ENCODE measurements around the gene STARD3. TPM values are rescaled to one million over a fixed set of nuclear protein-coding genes. Genes with fewer than 3 reads are reported as not detected.

The STARD3 gene
- total RNA-seq (2022; extraction: Qiagen RNA extraction; ENCODE audit: low read depth), result 31.6 to 68.1 TPM (median 59.0 TPM) in 5 replicates

GRCh38 chr17:39636927-39637736 lies at the start of gene STARD3:
STARD3 (plus strand) TSS chr17:39637144; CDS start chr17:39653532, 16,388 bp downstream.

DNA sequence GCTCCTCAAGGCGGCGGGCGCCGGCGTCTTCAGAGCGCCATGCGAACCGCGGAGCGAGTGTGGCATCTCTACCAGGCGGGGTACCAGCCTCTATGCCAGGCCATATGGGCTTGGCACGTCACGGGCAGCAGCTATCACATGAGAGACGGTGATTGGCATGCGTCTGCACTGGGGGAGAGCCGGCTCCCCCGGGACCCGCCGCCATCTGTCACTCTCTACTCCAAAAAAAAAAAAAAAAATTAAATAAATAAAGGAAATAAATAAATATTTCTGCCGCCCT lies 29.2 kb upstream of the STARD3 start, which contains the start of gene NEUROD2:
Gene NEUROD2, minus strand, starts transcription at position 70 of the 280 bp plus-strand sequence. CDS start 1,321 bp downstream, outside the sequence.

GRCh38 chr17:39626171-39627046 lies 10.5 kb upstream of the STARD3 start, which contains the start of gene PPP1R1B:
PPP1R1B (plus strand) TSS chr17:39626952; CDS start chr17:39627393, 441 bp downstream.

GRCh38 chr17:39664581-39665561 lies 27.9 kb downstream of the STARD3 start, which contains the start of gene TCAP:
TCAP (plus strand) TSS chr17:39665349; CDS start chr17:39665360, 11 bp downstream.

GRCh38 chr17:39667945-39668924 lies 31.3 kb downstream of the STARD3 start, which contains the start of gene PNMT:
PNMT (plus strand) TSS chr17:39668453; CDS start chr17:39668476, 23 bp downstream.

GRCh38 chr17:39687546-39688474 lies 50.9 kb downstream of the STARD3 start, which contains the start of gene PGAP3:
PGAP3 (minus strand) TSS chr17:39688057; CDS start chr17:39688014, 43 bp downstream.

DNA sequence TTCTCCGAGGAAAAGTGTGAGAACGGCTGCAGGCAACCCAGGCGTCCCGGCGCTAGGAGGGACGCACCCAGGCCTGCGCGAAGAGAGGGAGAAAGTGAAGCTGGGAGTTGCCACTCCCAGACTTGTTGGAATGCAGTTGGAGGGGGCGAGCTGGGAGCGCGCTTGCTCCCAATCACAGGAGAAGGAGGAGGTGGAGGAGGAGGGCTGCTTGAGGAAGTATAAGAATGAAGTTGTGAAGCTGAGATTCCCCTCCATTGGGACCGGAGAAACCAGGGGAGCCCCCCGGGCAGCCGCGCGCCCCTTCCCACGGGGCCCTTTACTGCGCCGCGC lies 62.8 kb downstream of the STARD3 start, which contains the start of gene ERBB2:
Gene ERBB2, plus strand, starts transcription at position 247 of the 330 bp plus-strand sequence. CDS start 175 bp downstream, outside the sequence.

Other genes with a start within 250 kb of the STARD3 start
- 6.9 to 9.3 TPM (median 7.4 TPM) in 5 replicates for gene FBXL20, start 235.5 kb upstream of the STARD3 start, total RNA-seq (2022; extraction: Qiagen RNA extraction; ENCODE audit: low read depth)
- 24.4 to 38.4 TPM (median 32.3 TPM) in 5 replicates for gene MED1, start 185.9 kb upstream of the STARD3 start, total RNA-seq (2022; extraction: Qiagen RNA extraction; ENCODE audit: low read depth)
- gene CDK12, start 175.7 kb upstream of the STARD3 start, total RNA-seq (2022; extraction: Qiagen RNA extraction; ENCODE audit: low read depth), result 28.6 to 43.7 TPM (median 35.8 TPM) in 5 replicates
- 0.18 TPM in 1 of 5 replicates, not detected in the others for gene NEUROD2, start 29.2 kb upstream of the STARD3 start, total RNA-seq (2022; extraction: Qiagen RNA extraction; ENCODE audit: low read depth)
- gene PPP1R1B, start 10.2 kb upstream of the STARD3 start, total RNA-seq (2022; extraction: Qiagen RNA extraction; ENCODE audit: low read depth), result 0.16 to 0.19 TPM in 2 of 5 replicates, not detected in the others
- gene TCAP, start 28.2 kb downstream of the STARD3 start, total RNA-seq (2022; extraction: Qiagen RNA extraction; ENCODE audit: low read depth), result 0.61 to 1.7 TPM (median 1.1 TPM) in 5 replicates
- 0.12 to 0.14 TPM in 2 of 5 replicates, not detected in the others for gene PNMT, start 31.3 kb downstream of the STARD3 start, total RNA-seq (2022; extraction: Qiagen RNA extraction; ENCODE audit: low read depth)
- 5.1 to 8.4 TPM (median 7.4 TPM) in 5 replicates for gene PGAP3, start 50.9 kb downstream of the STARD3 start, total RNA-seq (2022; extraction: Qiagen RNA extraction; ENCODE audit: low read depth)
- gene ERBB2, start 62.9 kb downstream of the STARD3 start, total RNA-seq (2022; extraction: Qiagen RNA extraction; ENCODE audit: low read depth), result 21.6 to 41.0 TPM (median 33.9 TPM) in 5 replicates
- 85.3 to 99.9 TPM (median 90.4 TPM) in 5 replicates for gene MIEN1, start 93.4 kb downstream of the STARD3 start, total RNA-seq (2022; extraction: Qiagen RNA extraction; ENCODE audit: low read depth)
- 3.9 to 7.4 TPM (median 5.1 TPM) in 5 replicates for gene GRB7, start 100.8 kb downstream of the STARD3 start, total RNA-seq (2022; extraction: Qiagen RNA extraction; ENCODE audit: low read depth)
- not detected in 5 replicates for gene IKZF3, start 227.2 kb downstream of the STARD3 start, total RNA-seq (2022; extraction: Qiagen RNA extraction; ENCODE audit: low read depth)
- gene ZPBP2, start 231.1 kb downstream of the STARD3 start, total RNA-seq (2022; extraction: Qiagen RNA extraction; ENCODE audit: low read depth), result not detected in 5 replicates